ENCODE data around the gene PAN2.
A peak's percentile ranks its signal among the peaks of the same experiment; 100 is the strongest.

PAN2 gene

GRCh38 chr12:56366948-56367347 lies 33.1 kb upstream of the PAN2 start:
- TF ChIP-seq MAX (IDR thresholded peaks at IDR 0.05), result no peak
- no peak for TF ChIP-seq TEAD4 (IDR thresholded peaks at IDR 0.05)
- no peak for TF ChIP-seq ZBTB7A (IDR thresholded peaks at IDR 0.05; ENCODE audit: low read depth)
- TF ChIP-seq TCF12 (IDR thresholded peaks at IDR 0.05; ENCODE audit: low read depth), result no peak
- no peak for TF ChIP-seq USF1 (IDR thresholded peaks at IDR 0.05)
- no peak for TF ChIP-seq REST (IDR thresholded peaks at IDR 0.05; ENCODE audit: low read depth)
- no peak for TF ChIP-seq TAF1 (IDR thresholded peaks at IDR 0.05; ENCODE audit: low read depth)

GRCh38 chr12:56362130-56363059 lies 28.6 kb upstream of the PAN2 start, which contains the start of gene APOF:
TSS of gene APOF (minus strand) at chr12:56362857. CDS start at chr12:56362745, 112 bp downstream.
- no peak for TF ChIP-seq TAF1 (IDR thresholded peaks at IDR 0.05; ENCODE audit: low read depth)
- TF ChIP-seq EGR1 (IDR thresholded peaks at IDR 0.05), result no peak
- TF ChIP-seq FOXM1 (IDR thresholded peaks at IDR 0.05; ENCODE audit: borderline replicate concordance, low read depth), result no peak
- TF ChIP-seq USF1 (IDR thresholded peaks at IDR 0.05), result no peak
- no peak for TF ChIP-seq NFIC (IDR thresholded peaks at IDR 0.05)
- no peak for TF ChIP-seq EP300 (IDR thresholded peaks at IDR 0.05; ENCODE audit: borderline replicate concordance)
- TF ChIP-seq CEBPB (IDR thresholded peaks at IDR 0.05), result no peak
- no peak for TF ChIP-seq ZBTB7A (IDR thresholded peaks at IDR 0.05; ENCODE audit: low read depth)
- TF ChIP-seq CREB1 (IDR thresholded peaks at IDR 0.05; ENCODE audit: low read depth), result no peak
- TF ChIP-seq TCF12 (IDR thresholded peaks at IDR 0.05; ENCODE audit: low read depth), result no peak

- TF ChIP-seq REST (IDR thresholded peaks at IDR 0.05; ENCODE audit: low read depth), result no peak
- no peak for TF ChIP-seq FOXM1 (IDR thresholded peaks at IDR 0.05; ENCODE audit: borderline replicate concordance, low read depth)
Measured at GRCh38 chr12:56361487-56362129, 27.8 kb upstream of the PAN2 start.

- TF ChIP-seq TCF12 (IDR thresholded peaks at IDR 0.05; ENCODE audit: low read depth) (peak; percentile 77), EP300 (IDR thresholded peaks at IDR 0.05; ENCODE audit: borderline replicate concordance) (peak; percentile 60), TEAD4 (IDR thresholded peaks at IDR 0.05) (peak; percentile 83), YY1 (IDR thresholded peaks at IDR 0.05; ENCODE audit: low read depth) (peak; percentile 29), FOXM1 (IDR thresholded peaks at IDR 0.05; ENCODE audit: borderline replicate concordance, low read depth) (no peak), USF1 (IDR thresholded peaks at IDR 0.05) (peak; percentile 10), CREB1 (IDR thresholded peaks at IDR 0.05; ENCODE audit: low read depth) (peak; percentile 66), TAF1 (IDR thresholded peaks at IDR 0.05; ENCODE audit: low read depth) (peak; percentile 64), REST (IDR thresholded peaks at IDR 0.05; ENCODE audit: low read depth) (no peak), NFIC (IDR thresholded peaks at IDR 0.05) (no peak; the same call in 1 of the 2 replicates), RAD21 (IDR thresholded peaks at IDR 0.05; ENCODE audit: low read depth) (no peak; the same call in 1 of the 2 replicates), MAX (IDR thresholded peaks at IDR 0.05) (peak; percentile 88), ZBTB7A (IDR thresholded peaks at IDR 0.05; ENCODE audit: low read depth) (peak; percentile 47; the same call in 1 of the 2 replicates), CEBPB (IDR thresholded peaks at IDR 0.05) (no peak), EGR1 (IDR thresholded peaks at IDR 0.05) (peak; percentile 4; the same call in 1 of the 2 replicates)
Measured at GRCh38 chr12:56359851-56360767, 26.3 kb upstream of the PAN2 start, which contains the start of gene STAT2. TSS of gene STAT2 (minus strand) at chr12:56360107. CDS start at chr12:56356571, 3,536 bp downstream.

Measured in Ishikawa (cell line).